Right renal cortex interstitium (tissue), 3 donors: Measurements from ENCODE around the gene DCANP1. TPM values are rescaled to one million over a fixed set of nuclear protein-coding genes. Genes with fewer than 3 reads are reported as not detected.

ENCODE experiments used
- DNase-seq, 3 donors: peaks; one replicate each; pipeline ENCODE4 v3.0.0-alpha.2; 2013; ENCODE audit warnings: low read depth in 3 of 3, low spot score in 2 of 3
- polyA plus RNA-seq, 3 donors: library from polyadenylated mRNA; unstranded; fragments of 120-200 nt; gene quantifications; one replicate each; pipeline ENCODE4 v1.2.1, GENCODE V29; 2013; ENCODE audit not compliant: insufficient read length in 3 of 3

The DCANP1 gene
- polyA plus RNA-seq, 3 donors: 0.18 TPM; not detected in 2

DNA sequence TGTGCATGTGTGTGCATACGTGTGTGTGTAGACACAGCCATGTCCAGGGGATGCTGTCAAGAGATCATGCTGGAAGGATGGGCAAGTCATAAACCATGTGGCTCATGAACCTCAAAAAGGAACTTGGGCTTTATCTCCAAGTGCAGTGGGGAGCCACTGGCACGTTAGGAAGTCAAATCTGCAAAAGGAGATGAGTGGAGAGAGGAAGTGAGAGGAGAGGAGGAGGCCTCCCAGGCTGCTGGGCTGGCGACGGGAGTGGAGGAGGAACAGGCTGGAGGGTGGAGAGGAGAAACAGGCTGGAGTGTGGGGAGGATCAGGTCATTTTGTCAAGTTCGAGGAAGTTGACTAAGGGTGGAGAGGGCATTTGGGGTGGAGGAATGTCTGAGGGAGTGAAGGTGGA, 34.2 kb upstream of the DCANP1 start:
- DNase-seq: no peak

DNA sequence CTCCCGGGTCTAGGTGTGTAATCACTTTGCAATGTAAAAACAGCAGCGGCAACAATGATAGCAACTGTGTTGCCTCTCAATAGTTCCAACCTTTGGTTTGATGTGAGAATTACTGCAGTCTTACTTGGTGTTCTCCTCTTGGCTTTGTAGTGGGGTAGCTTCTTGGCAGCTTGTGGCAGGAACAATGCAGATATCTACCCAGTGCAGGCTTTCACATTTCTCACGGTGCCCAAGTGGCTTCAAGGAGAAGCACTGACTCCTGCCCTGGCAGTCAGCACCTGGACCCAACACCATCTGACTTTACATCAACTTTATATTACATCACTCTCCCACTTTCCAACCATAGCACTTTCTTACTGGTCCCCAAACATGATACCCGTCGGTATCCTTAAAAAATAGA, 33.4 kb upstream of the DCANP1 start:
- no peak for DNase-seq

- no peak for DNase-seq
Observed at GRCh38 chr5:135478938-135479337, 31.8 kb upstream of the DCANP1 start.

GRCh38 chr5:135477613-135478066, 30.5 kb upstream of the DCANP1 start:
- DNase-seq: no peak

DNA sequence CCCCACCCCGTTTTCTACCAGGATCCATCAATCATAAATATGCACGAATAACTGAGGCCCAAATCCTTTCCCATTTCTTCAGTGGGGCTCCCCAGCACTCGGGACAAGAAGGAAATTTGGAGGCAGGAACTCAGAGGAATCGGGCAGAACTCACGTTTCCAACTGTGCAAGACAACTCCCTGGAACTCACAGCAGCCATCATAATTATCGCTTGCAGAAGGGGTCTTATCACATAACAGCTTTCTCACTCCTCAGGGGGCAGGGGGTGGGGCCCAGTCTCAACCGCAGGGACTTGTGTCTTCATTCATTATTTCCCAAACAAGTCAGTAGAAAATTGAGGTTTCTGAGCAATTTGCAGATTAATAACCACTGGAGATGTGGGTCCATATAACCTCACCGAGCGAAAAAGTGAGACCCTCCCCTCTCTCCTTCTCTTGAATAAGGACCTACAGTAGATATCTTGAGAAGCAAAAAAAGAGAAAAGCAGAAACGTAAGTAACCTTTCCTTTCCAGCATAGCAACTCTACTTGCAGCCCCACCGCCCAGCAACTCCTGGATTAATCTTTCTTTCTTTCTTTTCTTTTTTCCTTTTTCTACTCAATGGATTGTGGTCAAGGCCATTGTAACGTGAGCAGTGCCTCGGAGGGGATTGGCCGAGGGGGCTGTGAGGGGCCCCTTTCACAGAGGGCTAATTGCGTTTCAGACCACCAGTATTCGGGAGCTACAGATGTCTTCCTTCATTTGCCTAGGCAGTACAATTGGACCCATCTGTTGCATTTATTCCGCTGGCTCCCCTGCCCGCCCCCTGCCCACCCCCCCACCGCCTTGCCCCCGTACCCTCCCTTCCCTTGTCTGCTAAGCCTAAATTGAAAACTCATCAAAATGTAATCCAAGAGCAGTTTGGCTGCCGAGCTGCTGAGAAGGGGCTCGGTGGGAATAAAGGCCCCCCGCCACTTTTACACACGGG, 29.8 kb upstream of the DCANP1 start:
- no peak for DNase-seq

GRCh38 chr5:135473956-135474670, 27.0 kb upstream of the DCANP1 start:
- no peak for DNase-seq

DNA sequence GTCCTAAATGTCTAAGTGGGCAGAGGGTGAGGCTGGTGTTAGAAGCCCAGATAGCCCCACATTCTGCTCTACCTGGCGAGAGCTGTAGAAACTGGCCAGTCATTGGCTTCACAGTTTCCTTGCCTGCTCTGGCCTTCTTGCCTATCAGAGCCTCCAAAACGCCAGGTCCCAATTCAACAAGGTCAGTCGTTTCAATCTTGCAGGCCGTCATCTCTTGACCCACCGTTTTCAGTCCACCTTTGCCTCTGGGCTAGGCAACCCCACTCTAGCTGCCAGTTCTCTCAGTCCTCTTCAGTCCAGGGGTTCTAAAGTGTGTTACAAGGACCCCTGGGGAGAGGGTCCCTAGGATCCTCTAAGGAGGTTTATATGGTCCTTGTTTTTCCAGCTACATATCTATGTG, 25.0 kb upstream of the DCANP1 start:
- no peak for DNase-seq

GRCh38 chr5:135471726-135472125, 24.6 kb upstream of the DCANP1 start:
- DNase-seq: no peak

DNA sequence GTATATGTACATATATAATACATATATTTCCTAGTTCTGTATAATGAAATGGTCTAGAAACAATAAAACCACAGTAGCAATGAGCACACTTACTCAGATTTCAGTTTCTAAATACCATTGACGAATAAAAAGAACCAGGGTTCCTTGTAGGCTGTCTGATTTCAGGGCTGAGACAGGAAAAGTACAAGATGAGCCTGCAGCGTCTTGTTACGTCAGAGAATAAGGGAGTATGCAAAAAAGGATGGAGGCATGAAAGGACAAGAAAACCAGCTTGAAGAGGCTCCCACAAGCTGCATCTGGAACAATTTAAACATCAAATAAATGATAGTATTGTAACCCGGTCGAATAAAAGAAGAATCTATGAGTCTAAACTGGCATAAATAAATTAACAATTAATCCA, 22.8 kb upstream of the DCANP1 start:
- no peak for DNase-seq

- DNase-seq: no peak
Observed at GRCh38 chr5:135468541-135468940, 21.4 kb upstream of the DCANP1 start.

- DNase-seq: no peak
Observed at GRCh38 chr5:135467871-135468485, 20.8 kb upstream of the DCANP1 start.

GRCh38 chr5:135467051-135467625, 20.0 kb upstream of the DCANP1 start:
- no peak for DNase-seq

DNA sequence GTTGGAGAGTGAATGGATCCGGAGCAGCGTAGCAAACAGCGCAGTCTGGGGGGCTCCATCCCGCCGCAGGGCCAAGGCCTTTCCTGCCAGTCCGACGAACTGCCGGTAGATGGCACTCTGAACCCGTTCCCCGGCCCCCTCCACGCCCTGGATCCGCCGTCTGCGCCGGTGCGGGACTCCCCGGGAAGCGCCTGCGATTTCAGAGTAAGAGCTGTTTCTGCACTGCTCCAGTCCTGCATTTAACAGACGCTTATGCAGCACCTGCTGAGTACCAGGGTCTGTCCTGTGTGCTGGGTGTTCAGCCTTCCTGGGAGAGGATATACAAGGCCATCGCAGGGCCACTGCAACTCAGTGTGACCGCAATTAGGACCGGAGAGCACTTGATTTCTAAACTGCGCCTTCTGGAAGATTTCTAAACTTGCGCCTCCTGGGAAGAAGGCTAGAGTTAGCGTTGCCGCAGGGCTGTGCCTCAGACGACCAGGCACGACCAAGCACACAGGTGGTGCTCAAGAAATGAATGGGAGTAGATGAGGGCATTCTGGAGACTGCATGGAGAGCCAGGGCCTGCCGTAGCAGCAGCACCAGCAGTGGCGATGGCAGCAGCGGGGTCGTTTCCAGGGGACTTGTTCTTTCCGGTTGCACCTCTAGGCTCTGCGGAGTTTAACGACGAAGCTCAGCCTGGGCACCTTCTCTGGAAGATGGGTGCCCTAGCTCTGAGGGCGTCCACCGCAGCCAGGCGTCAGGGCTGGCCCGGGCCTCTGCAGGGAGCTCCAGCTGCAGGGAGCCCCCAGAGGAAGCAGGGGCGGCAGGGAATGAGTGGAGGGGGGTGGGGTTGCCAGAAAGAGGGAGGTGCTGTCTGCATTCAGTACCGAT, 19.3 kb upstream of the DCANP1 start:
- DNase-seq: no peak

- DNase-seq: no peak
Observed at GRCh38 chr5:135465391-135466122, 18.4 kb upstream of the DCANP1 start.

- DNase-seq: peak in 1 of 3 donors; percentile 59
Observed at GRCh38 chr5:135462304-135462703, 15.2 kb upstream of the DCANP1 start.

DNA sequence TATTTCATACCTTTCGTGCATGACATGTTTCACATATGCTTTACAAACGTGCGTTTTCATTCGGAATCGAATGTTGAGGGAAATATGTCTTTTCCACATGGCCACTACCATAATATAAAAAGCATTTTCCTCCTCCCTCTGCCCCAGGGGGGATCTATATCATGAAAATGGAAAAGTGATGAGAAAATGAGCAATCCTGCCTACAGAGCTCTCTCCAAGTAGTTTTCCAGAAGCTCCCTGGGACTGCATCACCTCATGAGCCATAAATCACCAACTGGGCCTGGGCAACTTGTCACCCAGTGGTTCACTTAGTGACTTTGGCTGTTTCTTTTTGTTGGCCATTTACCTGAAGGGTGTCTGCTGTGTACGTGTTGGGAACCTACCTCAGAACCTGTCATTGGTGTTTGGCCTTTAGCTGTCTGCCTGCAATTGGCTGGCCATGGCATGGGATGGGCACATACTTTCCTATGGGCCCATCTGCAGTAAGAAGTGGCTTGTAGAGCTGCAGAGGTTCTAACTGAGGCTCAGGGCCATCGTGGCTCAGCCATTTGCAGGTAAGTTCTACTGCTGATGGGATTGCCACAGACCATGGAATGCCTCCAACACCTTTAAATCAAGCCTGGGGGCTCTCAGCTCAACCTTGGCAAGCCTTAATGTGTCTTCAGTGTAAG, 14.5 kb upstream of the DCANP1 start:
- no peak for DNase-seq

DNA sequence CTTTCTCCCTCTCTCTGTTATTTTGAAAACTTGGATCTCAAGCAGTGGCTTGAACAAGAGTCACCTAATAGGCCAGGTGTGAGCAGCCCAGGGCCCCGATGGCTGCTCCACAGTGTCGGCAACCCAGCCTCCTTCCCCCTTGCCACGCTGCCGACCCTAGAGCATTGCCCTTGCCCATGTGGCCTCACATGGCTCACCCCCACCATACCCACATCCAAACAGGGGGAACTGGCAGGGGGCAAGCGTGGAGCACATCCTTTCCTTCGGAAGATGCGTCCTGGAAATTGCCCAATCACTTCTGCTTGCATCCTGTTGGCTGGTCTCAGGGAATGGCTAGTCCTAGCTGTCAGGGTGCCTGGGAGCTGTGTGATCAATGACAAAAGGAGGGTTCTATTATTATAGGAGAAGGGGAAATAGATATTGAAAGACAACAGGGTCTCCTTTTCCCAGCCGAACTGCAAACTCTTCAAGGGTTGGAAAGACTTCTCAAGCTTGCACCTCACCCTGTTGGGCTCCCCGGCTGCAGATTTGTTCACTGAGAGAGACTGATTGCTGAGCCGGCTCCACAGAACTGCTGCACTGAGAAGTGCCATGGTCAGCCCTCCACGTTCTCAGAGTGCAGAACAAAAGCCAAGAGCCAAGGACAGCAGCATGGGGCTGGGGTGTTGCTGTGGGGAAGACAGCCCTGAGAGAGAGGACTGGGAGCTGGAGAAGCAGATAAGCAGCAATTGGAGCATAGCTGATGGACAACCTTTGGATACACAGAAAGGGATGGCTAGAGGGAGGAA, 13.3 kb upstream of the DCANP1 start:
- no peak for DNase-seq

GRCh38 chr5:135458921-135459331, 11.8 kb upstream of the DCANP1 start:
- DNase-seq: no peak
